K562 (cell line): Measurements from ENCODE around the gene PDE3A. TPM values are rescaled to one million over a fixed set of nuclear protein-coding genes. Genes with fewer than 3 reads are reported as not detected.

Experiments used
- ATAC-seq: fragments of 200-7000 bp; cut with Tn5 transposase; 3 replicates; pipeline ENCODE4 v1.9.1; 2020; ENCODE audit warnings: moderate library complexity
- BruUV-seq: library from RNA; stranded (reverse); fragments of 400-500 nt; replicated peaks from 2 replicates; lab custom pipeline; 2021; lab: Mats Ljungman, UMichigan
- CTCF ChIA-PET: fragments of 300-600 bp; formaldehyde crosslinking; extraction: SDS; loops from one replicate; lab custom pipeline; 2021; ENCODE audit warnings: low intra/inter-chr PET ratio; lab: Yijun Ruan, JAX
- POLR2A ChIA-PET: fragments of 300-600, 350-650 bp; sonication (Branson Sonifier 250); formaldehyde crosslinking; extraction: SDS; loops from one replicate; lab custom pipeline; 2021; ENCODE audit warnings: antibody characterized with exemption, inconsistent platforms; lab: Yijun Ruan, JAX
- DNase-seq, 4 experiments: peaks; one replicate each; pipeline versions ENCODE4 v3.0.0 to v3.0.0-alpha.2; 2011 to 2018; ENCODE audit warnings: low spot score in 3 of 4, mixed read lengths in 3 of 4; ENCODE audit errors: extremely low read depth in 1 of 4
- FAIRE-seq: peaks from 2 replicates; lab custom pipeline; 2011; peaks lifted over from hg19 to GRCh38; lab: Jason Lieb, UNC
- H2AFZ ChIP-seq: 2 replicates; pipeline ENCODE4 v1.6.0; 2011; ENCODE audit warnings: low read depth, low read length, control low read depth, inconsistent platforms
- H3K27ac ChIP-seq: fragments of 200-600 bp; 3 replicates; pipeline ENCODE4 v1.8.0; 2011; ENCODE audit warnings: low read depth, mild to moderate bottlenecking, control low read depth, inconsistent platforms, low read length, moderate library complexity, mixed read lengths; ENCODE audit errors: extremely low read depth
- H3K27me3 ChIP-seq, 2 experiments: fragments of 300-600 bp in 1 of 2; 2 replicates in 1 of 2; 3 replicates in 1 of 2; pipeline versions ENCODE4 v1.6.0 to v1.8.0; 2011; ENCODE audit warnings: inconsistent platforms in 2 of 2, low read length in 2 of 2, mild to moderate bottlenecking in 1 of 2, mixed read lengths in 1 of 2, moderate library complexity in 1 of 2; ENCODE audit not compliant: control insufficient read depth in 2 of 2, insufficient read depth in 2 of 2
- H3K36me3 ChIP-seq: fragments of 300-600 bp; 3 replicates; pipeline ENCODE4 v1.8.0; 2011; ENCODE audit warnings: mild to moderate bottlenecking, low read length, inconsistent platforms; ENCODE audit not compliant: control insufficient read depth, insufficient read depth
- H3K4me1 ChIP-seq, 2 experiments: fragments of 200-600 bp in 1 of 2; replicated peaks in 1 of 2; 2 replicates in 1 of 2; 3 replicates in 1 of 2; pipeline versions ENCODE4 v1.5.1 to v1.8.0; 2011; ENCODE audit warnings: inconsistent platforms in 2 of 2, low read length in 2 of 2, mild to moderate bottlenecking in 1 of 2, mixed read lengths in 1 of 2, moderate library complexity in 1 of 2; ENCODE audit not compliant: control insufficient read depth in 2 of 2, insufficient read depth in 2 of 2
- H3K4me2 ChIP-seq: 2 replicates; pipeline ENCODE4 v1.6.1; 2011; ENCODE audit warnings: low read length, control low read depth, inconsistent platforms, mixed read lengths; ENCODE audit not compliant: insufficient read depth
- H3K4me3 ChIP-seq: fragments of 200-600 bp; sonication (generic), shearing (Covaris generic); 2 replicates; pipeline ENCODE4 v1.5.1; 2016; ENCODE audit warnings: control low read depth, inconsistent platforms
- H3K79me2 ChIP-seq: fragments of 200-600 bp; 3 replicates; pipeline ENCODE4 v1.8.0; 2011; ENCODE audit warnings: low read length, inconsistent platforms; ENCODE audit not compliant: control insufficient read depth, insufficient read depth
- H3K9ac ChIP-seq, 2 experiments: 2 replicates each; pipeline versions ENCODE4 v1.6.0 to v1.6.1; 2011; ENCODE audit warnings: low read depth in 2 of 2, low read length in 2 of 2, control low read depth in 1 of 2, inconsistent platforms in 1 of 2, mild to moderate bottlenecking in 1 of 2, mixed read lengths in 1 of 2; ENCODE audit not compliant: insufficient read depth in 1 of 2
- H3K9me1 ChIP-seq: one replicate; pipeline ENCODE4 v1.6.0; 2011; ENCODE audit warnings: inconsistent platforms, mild to moderate bottlenecking, low read length, moderate library complexity; ENCODE audit not compliant: control insufficient read depth, insufficient read depth
- H3K9me3 ChIP-seq: replicated peaks from 2 replicates; pipeline ENCODE4 v1.5.1; 2011; ENCODE audit warnings: low read depth, low read length, inconsistent platforms; ENCODE audit not compliant: control insufficient read depth, insufficient read depth
- H4K20me1 ChIP-seq: replicated peaks from 2 replicates; pipeline ENCODE4 v1.6.1; 2011; ENCODE audit warnings: low read length, inconsistent platforms, mixed read lengths; ENCODE audit not compliant: control insufficient read depth, insufficient read depth
- ATF1 ChIP-seq, 2 experiments: fragments of 450-650 bp in 1 of 2; IDR thresholded peaks; 2 replicates each; pipeline ENCODE4 v1.6.1; 2016; ENCODE audit warnings: missing compliant biosample characterization in 1 of 2, missing genetic modification characterization in 1 of 2
- BDP1 ChIP-seq: IDR thresholded peaks from 3 replicates; pipeline ENCODE4 v1.6.1; 2011; ENCODE audit not compliant: insufficient read length, insufficient read depth
- COPS2 ChIP-seq: fragments of 450-650 bp; conservative IDR thresholded peaks from 2 replicates; pipeline ENCODE4 v1.6.1; 2016; ENCODE audit warnings: mild to moderate bottlenecking, moderate library complexity
- CTBP1 ChIP-seq: fragments of 450-650 bp; IDR thresholded peaks from 2 replicates; pipeline ENCODE4 v1.6.1; 2016; ENCODE audit warnings: borderline replicate concordance
- FOXK2 ChIP-seq, 2 experiments: fragments of 450-650 bp; IDR thresholded peaks in 1 of 2; conservative IDR thresholded peaks in 1 of 2; 2 replicates each; pipeline ENCODE4 v1.6.1; 2016; ENCODE audit warnings: low read depth in 2 of 2, mild to moderate bottlenecking in 1 of 2
- GATAD2B ChIP-seq: fragments of 450-650 bp; IDR thresholded peaks from 2 replicates; pipeline ENCODE4 v1.6.1; 2017; ENCODE audit warnings: mild to moderate bottlenecking, borderline replicate concordance
- HDGF ChIP-seq: fragments of 450-650 bp; IDR thresholded peaks from 2 replicates; pipeline ENCODE4 v1.6.1; 2016
- KDM2B ChIP-seq: fragments of 250-450 bp; sonication (Bioruptor Pico); IDR thresholded peaks from 2 replicates; pipeline ENCODE4 v1.8.0; 2021; ENCODE audit warnings: mild to moderate bottlenecking, moderate library complexity
- MCM7 ChIP-seq, 2 experiments: fragments of 450-650 bp; IDR thresholded peaks; 2 replicates each; pipeline ENCODE4 v1.6.1; 2016 to 2018
- MTA2 ChIP-seq: fragments of 450-650 bp; IDR thresholded peaks from 2 replicates; pipeline ENCODE4 v1.6.1; 2016; ENCODE audit warnings: low read depth
- NFYB ChIP-seq: IDR thresholded peaks from 2 replicates; pipeline ENCODE4 v1.6.1; 2011; ENCODE audit warnings: mild to moderate bottlenecking, moderate library complexity; ENCODE audit not compliant: insufficient read length; ENCODE audit errors: extremely low read depth
- PCBP2 ChIP-seq: fragments of 200-400 bp; formaldehyde crosslinking; IDR thresholded peaks from 2 replicates; pipeline ENCODE4 v1.6.1; 2018; ENCODE audit warnings: low read length, low read depth, mild to moderate bottlenecking, moderate library complexity; ENCODE audit not compliant: poor library complexity, severe bottlenecking
- RBM17 ChIP-seq: fragments of 200-400 bp; formaldehyde crosslinking; IDR thresholded peaks from 2 replicates; pipeline ENCODE4 v1.6.1; 2017; ENCODE audit warnings: low read depth, mild to moderate bottlenecking, low read length, borderline replicate concordance
- RHOXF2B ChIP-seq: fragments of 250-450 bp; sonication (Bioruptor Pico); conservative IDR thresholded peaks from 2 replicates; pipeline ENCODE4 v1.5.1; 2021
- TCF7L2 ChIP-seq: fragments of 150-350 bp; IDR thresholded peaks from 2 replicates; pipeline ENCODE4 v1.6.1; 2016; ENCODE audit warnings: low read depth, mild to moderate bottlenecking, low read length, moderate library complexity
- ZNF584 ChIP-seq: fragments of 200-800 bp; sonication (Bioruptor generic); IDR thresholded peaks from 2 replicates; pipeline ENCODE4 v1.6.1; 2016; ENCODE audit warnings: low read depth, mild to moderate bottlenecking, missing genetic modification characterization, missing compliant biosample characterization
- ZNF717 ChIP-seq: fragments of 250-450 bp; sonication (Bioruptor Pico); IDR thresholded peaks from 2 replicates; pipeline ENCODE4 v1.5.0; 2021
- WGBS: fragments of 100-300 bp; shearing (Covaris generic); methylation state at CpG from one replicate; pipeline ENCODE4 v1.1.6; 2016; ENCODE audit warnings: low coverage, mixed read lengths; ENCODE audit not compliant: insufficient coverage; ENCODE audit errors: missing lambda C conversion rate; 5-methylcytosine and 5-hydroxymethylcytosine counted together
- in situ Hi-C: fragments of 300-500 bp; cut with MboI; formaldehyde crosslinking; loops from 4 replicates; pipeline ENCODE4 v1.15.0; 2018; ENCODE audit warnings: inconsistent platforms, mixed read lengths
- intact Hi-C: fragments of 100-400 bp; cut with micrococcal nuclease; formaldehyde crosslinking; loops from 2 replicates; pipeline ENCODE4 v1.14.2; 2022
- polyA plus RNA-seq, 8 experiments: library from polyadenylated mRNA; depleted of rRNA in 4 of 8; stranded (reverse) in 5 of 8; unstranded in 3 of 8; fragments of >200 nt; fragmentation: Nextera tagmentation in 2 of 8; fragmentation: Illumina TruSeq in 1 of 8; extraction: Ambion mirVana in 2 of 8; extraction: Trizol in 1 of 8; gene quantifications; 2 replicates each; pipeline versions ENCODE4 v1.2.1 to v1.2.3, GENCODE V29; 2011 to 2014; ENCODE audit warnings: inconsistent platforms in 1 of 8, missing spikeins in 1 of 8
- total RNA-seq, 7 experiments: library from RNA; depleted of rRNA in 6 of 7; stranded (reverse); fragments of >200 nt in 6 of 7; fragmentation: Illumina TruSeq in 2 of 7; extraction: Trizol in 2 of 7; gene quantifications; 2 replicates each; pipeline versions ENCODE4 v1.2.1 to v1.2.3, GENCODE V29; 2011 to 2021; ENCODE audit warnings: low replicate concordance in 1 of 7
- TF ChIP-seq, protein P1 (sequence below): IDR thresholded peaks from 3 replicates; pipeline ENCODE4 v1.6.1; 2011; ENCODE audit warnings: borderline replicate concordance, mild to moderate bottlenecking, moderate library complexity; ENCODE audit not compliant: insufficient read length; ENCODE audit errors: extremely low read depth
- TF ChIP-seq, protein P2 (sequence below): sonication (generic); formaldehyde crosslinking; IDR thresholded peaks from 2 replicates; pipeline ENCODE4 v1.8.0; 2022; ENCODE audit warnings: mild to moderate bottlenecking, missing genetic modification reagents, borderline replicate concordance

Gene PDE3A
- total and polyA plus RNA-seq, 9 of the 15 experiments (the other 6 are each of a cell fraction or from before 2014, with no cell fraction given) = 0.02 TPM; not detected in 8

DNA sequence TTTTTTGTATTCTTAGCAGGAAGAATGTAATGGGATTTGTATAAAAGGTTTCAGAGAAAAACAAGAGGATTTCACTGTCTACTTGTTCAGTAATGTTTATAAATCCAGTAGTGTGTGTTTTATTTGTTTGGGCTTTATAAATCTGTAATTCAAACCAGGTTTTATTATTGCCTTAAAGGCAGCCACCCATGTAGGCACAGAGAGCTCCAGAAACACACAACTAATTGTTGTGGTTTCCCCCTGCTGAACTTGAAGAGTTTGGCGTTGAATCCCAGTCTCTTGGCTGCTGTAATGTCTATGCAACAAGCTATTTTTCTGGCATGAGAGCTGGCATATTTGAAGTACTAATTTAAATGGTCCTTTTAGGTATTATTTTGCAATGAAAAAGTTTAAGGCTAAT, 263.4 kb downstream of the PDE3A start (continued):
- TF ChIP-seq, protein P1, sequence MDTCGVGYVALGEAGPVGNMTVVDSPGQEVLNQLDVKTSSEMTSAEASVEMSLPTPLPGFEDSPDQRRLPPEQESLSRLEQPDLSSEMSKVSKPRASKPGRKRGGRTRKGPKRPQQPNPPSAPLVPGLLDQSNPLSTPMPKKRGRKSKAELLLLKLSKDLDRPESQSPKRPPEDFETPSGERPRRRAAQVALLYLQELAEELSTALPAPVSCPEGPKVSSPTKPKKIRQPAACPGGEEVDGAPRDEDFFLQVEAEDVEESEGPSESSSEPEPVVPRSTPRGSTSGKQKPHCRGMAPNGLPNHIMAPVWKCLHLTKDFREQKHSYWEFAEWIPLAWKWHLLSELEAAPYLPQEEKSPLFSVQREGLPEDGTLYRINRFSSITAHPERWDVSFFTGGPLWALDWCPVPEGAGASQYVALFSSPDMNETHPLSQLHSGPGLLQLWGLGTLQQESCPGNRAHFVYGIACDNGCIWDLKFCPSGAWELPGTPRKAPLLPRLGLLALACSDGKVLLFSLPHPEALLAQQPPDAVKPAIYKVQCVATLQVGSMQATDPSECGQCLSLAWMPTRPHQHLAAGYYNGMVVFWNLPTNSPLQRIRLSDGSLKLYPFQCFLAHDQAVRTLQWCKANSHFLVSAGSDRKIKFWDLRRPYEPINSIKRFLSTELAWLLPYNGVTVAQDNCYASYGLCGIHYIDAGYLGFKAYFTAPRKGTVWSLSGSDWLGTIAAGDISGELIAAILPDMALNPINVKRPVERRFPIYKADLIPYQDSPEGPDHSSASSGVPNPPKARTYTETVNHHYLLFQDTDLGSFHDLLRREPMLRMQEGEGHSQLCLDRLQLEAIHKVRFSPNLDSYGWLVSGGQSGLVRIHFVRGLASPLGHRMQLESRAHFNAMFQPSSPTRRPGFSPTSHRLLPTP = no peak

DNA sequence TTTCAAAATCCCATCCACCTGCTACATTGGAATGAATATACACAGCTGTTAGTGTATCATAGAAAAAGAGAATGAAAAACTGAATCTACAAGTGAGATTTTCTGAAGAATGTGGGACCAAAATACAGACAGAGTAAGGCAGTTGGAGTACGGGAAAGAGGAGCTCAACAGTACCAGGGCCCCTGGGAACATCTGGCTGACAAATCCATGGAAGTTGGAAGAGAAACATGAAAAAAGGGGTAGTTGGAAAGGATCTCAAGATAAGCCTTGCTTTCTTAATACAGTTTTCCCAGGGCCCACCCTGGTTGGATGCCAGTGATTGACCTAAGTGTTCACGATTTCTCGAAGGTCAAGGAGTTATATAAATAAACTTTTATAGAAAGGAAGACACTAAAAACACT, 272.8 kb downstream of the PDE3A start:
- no peaks in the 10 kb centered on the region for H3K36me3 ChIP-seq
- H3K79me2 ChIP-seq = no peaks in the 10 kb centered on the region
- intact Hi-C loops = no loop called here
- H3K9me1 ChIP-seq = no peaks in the 10 kb centered on the region
- no TSS peak for BruUV-seq
- ChIA-PET CTCF (no interaction called here), POLR2A (no interaction called here)
- DNase-seq = no peak
- in situ Hi-C loops = no loop called here
- H3K4me3 ChIP-seq = no peak overlapping the region
- no peak for FAIRE-seq
- ATAC-seq = no peak
- no peaks in the 10 kb centered on the region for H3K27me3 ChIP-seq
- H3K9ac ChIP-seq = no peak overlapping the region
- H3K9me3 ChIP-seq = no peaks in the 10 kb centered on the region; the same call in 1 of the 2 replicates
- no peak overlapping the region for H3K4me2 ChIP-seq
- no peak overlapping the region for H2AFZ ChIP-seq
- H3K4me1 ChIP-seq = no peaks in the 10 kb centered on the region
- 2% methylated on average over 3 of the region's 3 CpGs for WGBS
- H3K27ac ChIP-seq = no peak overlapping the region
- H4K20me1 ChIP-seq = no peaks in the 10 kb centered on the region
- TF ChIP-seq GATAD2B (no peak), ATF1 (CRISPR knock-in tag; IDR thresholded peaks at IDR 0.05) (no peak), ATF1 (tag; IDR thresholded peaks at IDR 0.05) (no peak), MTA2 (no peak), RHOXF2B (CRISPR knock-in tag) (no peak), HDGF (no peak), ZNF584 (CRISPR knock-in tag) (no peak), NFYB (no peak), CTBP1 (no peak), RBM17 (no peak), BDP1 (no peak), KDM2B (CRISPR knock-in tag) (no peak), ZNF717 (CRISPR knock-in tag) (no peak), PCBP2 (no peak), FOXK2 (conservative IDR thresholded peaks at IDR 0.05 in 1 of 2, IDR thresholded peaks at IDR 0.05 in 1 of 2; ENCODE audit: low read depth in 2 of 2) (no peak), TCF7L2 (no peak), COPS2 (no peak), MCM7 (IDR thresholded peaks at IDR 0.05) (no peak)
- TF ChIP-seq, protein P2, sequence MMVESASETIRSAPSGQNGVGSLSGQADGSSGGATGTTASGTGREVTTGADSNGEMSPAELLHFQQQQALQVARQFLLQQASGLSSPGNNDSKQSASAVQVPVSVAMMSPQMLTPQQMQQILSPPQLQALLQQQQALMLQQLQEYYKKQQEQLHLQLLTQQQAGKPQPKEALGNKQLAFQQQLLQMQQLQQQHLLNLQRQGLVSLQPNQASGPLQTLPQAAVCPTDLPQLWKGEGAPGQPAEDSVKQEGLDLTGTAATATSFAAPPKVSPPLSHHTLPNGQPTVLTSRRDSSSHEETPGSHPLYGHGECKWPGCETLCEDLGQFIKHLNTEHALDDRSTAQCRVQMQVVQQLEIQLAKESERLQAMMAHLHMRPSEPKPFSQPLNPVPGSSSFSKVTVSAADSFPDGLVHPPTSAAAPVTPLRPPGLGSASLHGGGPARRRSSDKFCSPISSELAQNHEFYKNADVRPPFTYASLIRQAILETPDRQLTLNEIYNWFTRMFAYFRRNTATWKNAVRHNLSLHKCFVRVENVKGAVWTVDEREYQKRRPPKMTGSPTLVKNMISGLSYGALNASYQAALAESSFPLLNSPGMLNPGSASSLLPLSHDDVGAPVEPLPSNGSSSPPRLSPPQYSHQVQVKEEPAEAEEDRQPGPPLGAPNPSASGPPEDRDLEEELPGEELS (CRISPR knock-in tag) = no peak
